Measurements from ENCODE around the gene ZNF837.
"Not testable (repeated sequence)": the region's sequence is repeated elsewhere in the genome, so short reads cannot be mapped to it uniquely, and the experiment has no call there.

ZNF837 gene

GRCh38 chr19:58351558-58351878 is 29.3 kb downstream of the ZNF837 start:
- no peak for DNase-seq (ENCODE audit: low read depth in 2 of 2)

- no peak for DNase-seq (ENCODE audit: low read depth in 2 of 2)
Measured at GRCh38 chr19:58350871-58351557, 29.8 kb downstream of the ZNF837 start.

DNA sequence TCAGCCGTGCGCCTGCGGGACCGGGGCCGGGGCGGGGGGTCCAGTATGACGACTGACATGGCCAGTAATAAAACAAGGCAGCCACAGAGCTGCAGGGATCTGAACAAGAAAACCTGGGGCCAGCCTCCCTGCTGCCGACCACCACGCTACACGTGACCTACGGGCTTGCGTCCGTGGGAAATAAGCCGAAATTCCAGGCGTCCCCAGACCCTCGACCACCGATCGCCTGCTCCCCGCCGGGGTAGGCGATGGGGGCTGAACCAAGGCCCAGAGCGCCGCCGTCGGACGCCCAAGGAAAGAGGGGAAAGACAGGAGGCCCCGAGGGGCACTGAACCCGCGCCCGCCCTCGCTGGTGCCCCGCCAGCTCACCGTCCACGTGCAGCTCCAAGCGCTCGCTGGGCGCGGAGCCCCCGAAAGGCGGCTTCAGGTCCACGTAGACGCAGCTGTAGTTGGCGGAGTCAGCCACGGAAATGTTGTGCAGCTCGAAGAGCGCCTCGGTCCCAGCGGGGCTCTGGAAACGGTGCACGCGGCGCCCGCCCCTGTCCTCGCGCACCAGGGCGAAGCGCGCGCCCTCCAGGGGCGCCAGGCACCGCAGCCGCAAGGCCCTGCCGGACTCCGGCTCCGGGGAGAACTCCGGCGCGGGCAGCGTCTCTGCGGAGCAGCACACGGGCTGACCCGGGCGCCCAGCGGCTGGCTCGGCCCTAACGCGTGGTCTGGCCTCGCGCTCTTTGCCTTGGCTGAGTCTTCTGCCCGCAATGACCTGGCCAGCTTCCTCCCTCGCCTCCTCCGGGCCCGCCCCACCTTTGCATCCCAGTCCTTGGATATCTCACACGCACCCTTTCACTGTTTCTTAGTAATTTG is 30.6 kb downstream of the ZNF837 start:
- DNase-seq (ENCODE audit: low read depth in 2 of 2), result no peak

- DNase-seq (ENCODE audit: low read depth in 2 of 2), result no peak
Measured at GRCh38 chr19:58349590-58349989, 31.2 kb downstream of the ZNF837 start.

GRCh38 chr19:58348080-58348479 is 32.8 kb downstream of the ZNF837 start:
- not testable (repeated sequence) for DNase-seq (ENCODE audit: low read depth in 2 of 2)

DNA sequence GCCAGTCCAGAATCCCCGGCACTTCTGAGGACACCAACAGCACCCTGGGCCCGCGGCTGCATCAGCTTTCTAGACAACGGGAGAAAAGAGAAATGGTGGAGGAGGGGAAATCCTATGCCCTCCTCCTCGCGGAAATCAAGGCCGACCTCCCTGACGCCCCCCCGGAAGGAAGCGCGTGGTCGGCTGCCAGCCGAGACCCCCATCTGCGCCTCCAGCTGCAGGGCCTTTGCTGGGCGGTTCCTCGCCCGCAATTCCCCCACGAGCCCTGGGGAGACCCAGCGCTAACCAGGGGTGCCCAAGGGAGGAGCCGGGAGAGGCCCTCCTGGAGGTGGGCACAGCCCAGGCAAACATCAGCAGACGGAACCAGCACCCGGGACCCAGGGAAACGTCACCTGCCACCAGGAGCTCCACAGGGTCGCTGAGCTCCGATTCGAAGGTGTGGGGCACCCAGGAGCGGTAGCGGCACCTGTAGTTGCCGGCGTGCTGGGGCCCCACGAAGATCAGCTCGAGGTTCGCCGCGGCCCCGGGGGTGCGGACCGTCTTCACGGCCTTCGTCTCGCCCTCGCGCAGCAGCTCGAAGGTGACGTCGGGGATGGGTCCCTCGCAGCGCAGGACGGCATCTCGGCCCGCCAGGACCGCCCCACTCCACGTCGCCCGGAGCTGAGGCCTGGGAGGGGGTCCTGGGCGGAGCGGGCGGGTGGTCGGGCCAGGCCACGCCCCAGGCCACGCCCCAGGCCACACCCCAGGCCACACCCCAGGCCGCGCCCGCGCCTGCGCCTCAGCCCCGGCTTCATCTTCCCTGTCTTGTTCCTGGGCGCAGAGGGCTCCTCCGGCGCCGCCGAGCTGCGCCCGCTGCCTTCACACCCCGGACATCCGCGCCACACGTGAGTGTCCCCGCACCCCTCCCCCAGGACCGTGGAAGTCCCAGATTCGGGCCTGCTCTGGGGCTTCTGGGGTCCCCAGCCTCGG is 33.6 kb downstream of the ZNF837 start:
- peak; percentile 40 to 50 for DNase-seq (ENCODE audit: low read depth in 2 of 2)

DNA sequence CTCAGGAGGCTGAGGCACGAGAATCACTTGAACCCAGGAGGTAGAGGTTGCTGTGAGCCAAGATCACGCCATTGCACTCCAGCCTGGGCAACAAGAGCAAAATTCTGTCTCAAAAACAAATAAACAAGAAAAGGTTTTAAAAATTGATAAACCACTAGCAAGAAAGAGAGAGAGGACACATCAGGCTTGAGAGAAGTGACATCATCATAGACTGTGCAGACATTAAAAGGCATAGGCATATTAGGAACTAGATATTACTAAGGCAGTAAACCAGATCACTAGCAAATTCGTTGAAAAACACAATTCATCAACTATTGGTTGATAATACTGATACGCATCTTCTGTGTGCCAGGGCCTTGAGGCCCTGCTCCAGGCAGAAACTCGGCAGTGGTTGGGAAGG is 35.3 kb downstream of the ZNF837 start:
- no peak for DNase-seq (ENCODE audit: low read depth in 2 of 2)

GRCh38 chr19:58338825-58339558 is 41.8 kb downstream of the ZNF837 start:
- DNase-seq (ENCODE audit: low read depth in 2 of 2), result no peak

DNA sequence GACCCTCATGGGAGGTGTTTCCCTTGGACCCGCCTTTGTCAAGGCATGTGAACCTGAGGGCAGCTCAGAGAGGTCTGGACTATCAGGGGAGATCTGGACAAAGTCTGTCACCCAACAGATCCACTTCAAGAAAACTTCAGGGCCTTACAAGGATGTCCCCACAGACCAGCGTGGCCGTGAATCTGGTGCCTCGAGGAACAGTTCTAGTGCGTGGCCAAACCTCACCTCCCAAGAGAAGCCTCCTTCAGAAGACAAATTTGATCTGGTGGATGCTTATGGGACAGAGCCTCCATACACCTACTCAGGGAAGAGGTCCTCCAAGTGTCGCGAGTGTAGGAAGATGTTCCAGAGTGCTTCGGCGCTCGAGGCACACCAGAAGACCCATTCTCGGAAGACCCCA is 42.5 kb downstream of the ZNF837 start:
- DNase-seq (ENCODE audit: low read depth in 2 of 2), result no peak

GRCh38 chr19:58336820-58337219 is 44.0 kb downstream of the ZNF837 start:
- DNase-seq (ENCODE audit: low read depth in 2 of 2), result no peak

GRCh38 chr19:58336216-58336615 is 44.6 kb downstream of the ZNF837 start:
- DNase-seq (ENCODE audit: low read depth in 2 of 2), result no peak

GRCh38 chr19:58335630-58336029 is 45.2 kb downstream of the ZNF837 start:
- DNase-seq (ENCODE audit: low read depth in 2 of 2), result no peak

GRCh38 chr19:58334691-58335249 is 46.1 kb downstream of the ZNF837 start:
- DNase-seq (ENCODE audit: low read depth in 2 of 2), result no peak

DNA sequence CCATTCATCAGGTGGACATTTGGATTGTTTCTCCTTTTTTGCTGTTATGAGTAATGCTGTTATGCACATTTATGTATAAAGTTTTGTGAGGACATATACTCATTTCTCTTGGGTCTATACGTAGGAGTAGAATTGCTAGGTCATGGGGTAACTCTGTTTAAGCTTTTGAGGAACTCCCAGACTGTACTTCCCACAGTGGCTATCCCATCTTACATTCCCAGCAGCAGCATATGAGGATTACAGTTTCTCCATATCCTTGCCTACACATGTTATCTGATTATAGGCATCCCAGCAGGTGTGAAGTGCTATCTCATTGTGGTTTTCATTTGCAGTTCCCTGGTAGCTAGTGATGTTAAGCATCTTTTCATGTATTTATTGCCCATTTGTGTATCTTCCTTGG is 48.1 kb downstream of the ZNF837 start:
- DNase-seq (ENCODE audit: low read depth in 2 of 2), result no peak

DNA sequence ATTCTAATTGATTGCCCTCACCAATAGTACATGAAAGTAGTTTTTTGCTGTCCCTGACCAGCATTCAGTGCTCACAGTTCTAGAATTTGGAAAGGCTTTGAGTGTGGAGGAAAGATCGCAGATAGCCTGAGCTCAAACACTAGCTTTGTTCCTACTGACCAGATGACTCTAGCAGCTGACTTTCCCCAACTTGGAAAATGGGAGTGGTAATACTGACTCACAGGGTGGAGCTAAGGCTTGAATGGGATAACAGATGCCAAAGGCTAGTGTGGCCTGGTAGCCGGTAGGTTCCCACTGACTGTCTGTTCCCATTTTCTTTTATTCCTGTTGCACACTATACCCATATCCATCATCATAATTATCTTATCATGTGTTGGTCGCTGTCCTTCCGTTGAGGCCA is 50.4 kb downstream of the ZNF837 start:
- no peak for DNase-seq (ENCODE audit: low read depth in 2 of 2)

- no peak for DNase-seq (ENCODE audit: low read depth in 2 of 2)
Measured at GRCh38 chr19:58328999-58329398, 51.8 kb downstream of the ZNF837 start.

DNA sequence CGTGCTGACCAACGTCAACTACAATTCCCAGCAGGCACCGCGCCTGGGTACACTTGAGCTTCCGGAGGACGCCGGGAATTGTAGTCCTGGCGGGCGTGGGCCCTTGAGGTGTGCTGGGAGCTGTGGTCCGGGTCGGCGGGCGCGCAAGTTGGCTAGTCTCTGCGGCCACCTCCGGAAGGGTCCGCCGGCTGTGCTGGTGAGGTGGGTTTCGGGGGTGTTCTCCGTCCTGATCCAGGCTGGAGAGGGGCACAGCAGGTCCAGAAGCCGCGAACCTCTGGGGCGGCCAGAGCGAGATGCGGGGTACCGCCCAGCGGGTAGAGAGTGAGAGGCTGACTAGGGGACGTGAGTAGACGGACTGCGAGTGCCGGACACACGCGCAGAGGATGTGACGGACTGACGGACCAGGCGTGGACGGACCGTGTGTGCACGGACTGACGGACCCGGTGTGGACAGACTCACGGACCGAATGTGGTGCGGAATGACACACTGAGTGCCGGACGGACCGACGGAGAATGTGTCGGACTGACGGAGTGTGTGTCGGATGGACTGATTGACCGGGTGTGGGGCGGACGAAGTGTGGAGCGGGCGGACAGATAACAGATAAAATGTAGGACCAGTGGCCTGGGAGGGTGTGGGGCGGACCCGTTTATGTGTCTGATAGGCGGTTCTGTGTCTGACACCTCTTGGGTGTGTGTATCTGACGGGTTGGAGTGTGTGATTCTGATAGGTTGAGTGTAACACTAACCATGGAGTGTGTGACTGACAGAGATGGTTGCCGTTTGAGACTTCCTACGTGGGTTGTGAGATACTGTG is 53.7 kb downstream of the ZNF837 start, which contains the start of gene ZSCAN22:
ZSCAN22 (plus strand) TSS at position 81 of the 813 bp plus-strand sequence. CDS start 7,809 bp downstream, outside the sequence.
- peak; percentile 81 to 92 for DNase-seq (ENCODE audit: low read depth in 2 of 2)

- no peak for DNase-seq (ENCODE audit: low read depth in 2 of 2)
Measured at GRCh38 chr19:58326501-58326913, 54.3 kb downstream of the ZNF837 start.

GRCh38 chr19:58325311-58326022 is 55.4 kb downstream of the ZNF837 start:
- DNase-seq (ENCODE audit: low read depth in 2 of 2), result no peak

Data from stimulated activated CD4-positive, alpha-beta T cell treated with anti-CD3 and anti-CD28 coated beads, Interleukin-12 subunit alpha, Interleukin-12 subunit beta, amount 100 ng/mL, for 24 hours (primary cell).